ENCODE results near the gene ADD2.

Gene ADD2

GRCh38 chr2:70720124-70720523, 47.9 kb downstream of the ADD2 start:
- no peak for DNase-seq (ENCODE audit: low spot score)

DNA sequence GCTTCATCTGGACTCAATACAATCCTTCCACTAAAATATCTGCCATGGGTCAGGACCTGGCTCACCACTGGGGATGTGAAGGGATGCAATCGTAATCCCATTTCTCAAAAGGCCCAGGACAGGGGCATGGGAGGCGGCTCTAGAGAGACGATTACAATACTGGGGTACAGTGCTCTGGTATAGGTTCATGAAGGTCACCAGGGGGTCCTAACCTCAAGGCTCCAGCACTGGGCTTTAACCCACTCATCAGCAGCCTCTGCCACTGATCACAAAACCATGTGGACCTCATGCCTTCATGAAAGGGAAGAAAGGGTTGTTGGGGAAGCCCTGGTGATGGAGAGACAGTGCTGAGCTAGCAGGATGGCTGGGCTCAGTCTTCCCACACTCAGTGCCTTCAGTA, 48.8 kb downstream of the ADD2 start:
- DNase-seq (ENCODE audit: low spot score), result no peak

DNA sequence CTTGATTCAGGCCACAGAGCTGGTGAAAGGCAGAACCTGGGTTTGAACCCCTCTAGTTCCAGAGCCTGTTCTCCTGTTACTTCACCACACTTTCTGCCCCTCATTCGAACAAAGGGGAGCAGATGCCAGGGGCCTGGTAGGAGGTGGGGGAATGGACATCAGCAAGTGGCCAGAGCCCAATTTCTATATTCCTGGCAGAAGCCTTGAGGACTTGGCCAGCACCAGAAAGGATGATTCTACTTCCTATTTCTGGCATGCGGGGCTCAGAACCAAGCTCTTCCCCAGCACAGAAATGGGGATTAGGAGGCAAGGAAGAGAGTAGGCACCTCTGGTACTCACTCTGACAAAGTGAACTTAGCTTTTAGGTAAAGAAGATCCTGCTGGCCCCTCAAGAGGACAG, 49.3 kb downstream of the ADD2 start:
- DNase-seq (ENCODE audit: low spot score), result no peak

DNA sequence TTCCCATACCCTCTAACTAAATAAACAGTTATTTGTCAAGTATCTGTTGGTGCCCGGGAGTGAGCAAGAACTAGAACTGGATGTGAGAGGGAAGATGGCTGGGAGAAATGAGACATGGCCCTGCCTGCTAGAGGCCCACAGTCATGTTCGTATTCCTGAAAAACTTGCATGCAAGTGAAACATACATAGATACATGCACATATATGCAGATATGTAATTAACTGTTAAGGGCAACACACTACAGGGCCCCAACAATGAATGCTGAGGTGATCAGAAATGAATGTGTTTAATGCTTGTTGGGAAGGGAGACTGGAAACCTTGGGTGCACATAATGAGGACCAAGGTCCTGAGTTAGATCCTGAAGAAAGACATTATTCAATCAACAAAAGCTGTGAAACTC, 49.8 kb downstream of the ADD2 start:
- DNase-seq (ENCODE audit: low spot score), result no peak

DNA sequence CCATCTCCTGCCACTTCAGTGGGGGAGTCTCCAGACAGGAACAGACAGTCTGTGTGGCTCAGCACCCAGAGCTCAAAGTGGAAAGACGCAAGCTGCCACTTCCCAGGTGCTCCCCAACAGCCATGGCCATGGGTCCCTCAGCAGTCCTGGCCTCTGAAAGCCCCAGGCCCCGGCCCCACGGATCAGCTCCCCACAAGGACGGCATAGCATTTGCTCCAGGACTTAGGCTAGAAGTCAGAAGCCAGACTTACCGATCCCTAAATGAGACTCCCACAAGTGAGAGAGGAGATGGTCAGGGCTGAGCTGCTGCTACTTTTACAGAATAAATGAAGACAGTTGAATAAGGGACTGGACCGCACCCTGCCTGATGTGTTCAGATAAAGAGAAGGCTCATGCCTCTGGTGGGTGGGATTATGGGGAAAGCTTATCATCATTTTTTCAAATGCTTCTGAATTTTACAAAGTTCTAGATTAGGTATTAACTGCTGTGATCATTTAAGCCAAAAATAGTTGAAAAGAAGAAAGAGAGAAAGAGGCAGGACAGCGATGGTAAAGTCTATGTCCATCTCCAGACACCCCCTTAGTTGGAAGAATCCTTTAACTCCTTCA, 50.5 kb downstream of the ADD2 start:
- no peak for DNase-seq (ENCODE audit: low spot score)

DNA sequence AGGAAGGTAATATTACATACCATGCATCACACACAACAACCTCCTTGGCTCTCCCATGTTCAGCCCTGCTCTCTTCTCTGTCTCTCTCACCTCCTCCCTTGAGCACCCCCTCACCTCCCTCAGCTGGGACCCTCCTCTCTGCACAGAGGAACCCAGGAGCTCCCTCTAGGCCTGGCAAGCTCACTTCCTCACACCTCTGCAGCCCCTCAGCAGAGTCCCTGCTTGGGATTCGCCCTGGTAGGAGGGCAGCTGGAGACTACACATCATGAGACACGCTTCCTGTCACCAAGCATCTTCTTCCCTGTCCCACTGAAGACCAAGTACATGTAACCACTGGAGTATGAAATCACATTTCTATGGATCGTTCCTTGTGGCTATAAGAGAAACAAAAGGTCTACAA, 51.0 kb downstream of the ADD2 start:
- no peak for DNase-seq (ENCODE audit: low spot score)

GRCh38 chr2:70716131-70716743, 51.8 kb downstream of the ADD2 start:
- no peak for DNase-seq (ENCODE audit: low spot score)

- DNase-seq (ENCODE audit: low spot score), result no peak
These were observed 52.7 kb downstream of the ADD2 start for GRCh38 chr2:70715071-70715985.

DNA sequence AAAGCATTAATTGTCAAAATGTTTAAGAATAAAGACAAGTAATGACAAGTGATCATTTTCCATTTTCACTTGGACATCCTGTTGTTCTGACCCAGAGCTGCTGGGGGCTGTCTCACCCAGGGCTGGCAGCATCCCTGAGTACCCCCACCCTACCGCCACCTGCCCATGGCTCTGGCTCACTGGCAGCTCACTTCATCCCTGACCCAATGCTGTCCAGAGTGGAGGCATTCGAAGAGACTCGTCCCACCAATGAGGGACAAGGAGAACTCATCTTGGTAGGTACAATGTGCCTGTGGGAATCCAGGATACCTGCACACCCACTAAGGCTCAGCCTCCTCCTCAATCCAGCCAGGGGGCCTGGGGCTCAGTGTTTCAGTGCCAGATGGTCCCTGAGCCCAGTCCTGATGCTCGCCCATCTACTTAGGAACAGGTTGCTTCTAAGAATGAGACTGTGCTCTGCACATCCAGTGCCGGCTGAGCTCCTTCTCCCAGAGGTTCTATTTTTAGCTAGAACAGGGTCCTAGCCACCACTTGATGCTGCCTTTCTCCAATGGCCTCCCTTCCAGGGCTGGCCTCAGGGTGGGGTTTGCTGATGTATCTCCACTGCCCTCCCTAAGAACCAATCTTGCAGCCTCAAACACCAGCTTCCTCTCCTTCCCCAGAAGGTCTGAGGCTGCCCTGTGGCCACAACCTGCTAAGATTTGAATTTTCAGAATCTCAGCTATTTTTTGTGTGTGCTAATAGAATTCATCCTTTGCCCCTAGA, 53.7 kb downstream of the ADD2 start:
- DNase-seq (ENCODE audit: low spot score), result no peak

DNA sequence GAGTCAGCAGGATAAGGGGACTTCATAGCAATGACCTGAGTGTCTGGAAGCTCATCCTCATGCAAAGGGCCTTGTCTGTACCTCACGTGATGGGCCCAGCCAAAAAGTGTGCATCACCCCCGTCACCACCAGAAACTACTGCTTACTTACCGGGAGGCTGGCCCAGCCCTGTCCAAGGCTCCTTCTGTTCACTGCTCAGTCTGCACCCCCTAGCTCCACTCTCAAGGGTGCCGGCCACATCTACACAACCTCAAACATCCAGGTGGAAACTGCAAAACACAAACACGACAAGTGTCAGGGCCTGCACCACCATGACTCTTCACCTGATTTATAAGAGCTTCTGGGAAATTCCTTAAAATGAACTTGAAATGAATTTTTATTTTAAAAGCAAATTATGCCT, 55.1 kb downstream of the ADD2 start:
- DNase-seq (ENCODE audit: low spot score), result no peak

DNA sequence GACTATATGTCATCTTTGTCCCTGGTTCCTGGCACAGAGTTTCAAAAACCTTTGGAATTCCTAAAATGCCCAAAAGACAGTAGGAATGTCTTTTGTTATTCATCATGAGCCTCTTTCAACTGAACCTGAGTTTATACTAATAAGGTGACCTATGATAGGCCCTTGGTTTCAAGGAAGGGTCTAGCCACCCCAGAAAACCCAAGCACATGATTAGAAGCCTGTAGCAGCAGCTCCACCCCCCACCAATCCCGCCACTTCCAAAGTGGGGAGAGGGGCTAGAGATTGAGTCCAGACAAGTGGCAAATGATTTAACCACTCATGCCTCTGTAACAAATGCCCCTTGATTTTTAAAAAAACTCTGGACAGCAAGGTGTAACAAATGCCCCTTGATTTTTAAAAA, 56.8 kb downstream of the ADD2 start:
- DNase-seq (ENCODE audit: low spot score), result no peak

DNA sequence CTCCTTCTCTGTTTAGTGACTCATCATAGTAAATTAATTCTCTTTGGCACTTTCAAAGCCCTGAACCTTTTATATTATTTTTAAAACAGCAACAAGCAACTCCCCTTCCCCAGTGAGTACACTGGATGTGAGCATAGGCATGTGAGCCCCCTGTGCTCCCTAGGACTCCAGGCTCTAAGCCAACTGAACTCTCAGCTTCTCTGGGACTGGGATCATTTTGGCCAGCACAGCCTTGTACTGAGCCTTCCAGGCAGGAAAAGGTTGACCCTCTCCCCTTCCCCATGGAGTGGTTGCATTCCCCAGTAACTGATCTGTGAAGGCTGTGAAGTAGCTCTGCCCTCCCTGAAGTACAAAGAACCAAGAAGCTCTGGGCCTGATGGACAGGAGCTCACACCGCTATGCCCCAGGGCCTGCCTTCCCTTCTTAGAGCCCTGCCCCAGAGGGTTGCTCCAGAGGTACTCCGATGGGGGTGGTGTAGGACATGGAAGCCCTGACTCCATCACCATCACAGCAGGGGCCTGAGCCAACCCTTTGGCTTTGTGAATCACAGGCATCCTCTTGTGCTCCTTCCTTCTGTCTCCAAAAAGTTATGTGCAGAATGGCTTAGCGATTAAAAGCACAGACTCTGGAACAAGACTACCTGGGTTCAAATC, 57.8 kb downstream of the ADD2 start:
- DNase-seq (ENCODE audit: low spot score), result no peak

DNA sequence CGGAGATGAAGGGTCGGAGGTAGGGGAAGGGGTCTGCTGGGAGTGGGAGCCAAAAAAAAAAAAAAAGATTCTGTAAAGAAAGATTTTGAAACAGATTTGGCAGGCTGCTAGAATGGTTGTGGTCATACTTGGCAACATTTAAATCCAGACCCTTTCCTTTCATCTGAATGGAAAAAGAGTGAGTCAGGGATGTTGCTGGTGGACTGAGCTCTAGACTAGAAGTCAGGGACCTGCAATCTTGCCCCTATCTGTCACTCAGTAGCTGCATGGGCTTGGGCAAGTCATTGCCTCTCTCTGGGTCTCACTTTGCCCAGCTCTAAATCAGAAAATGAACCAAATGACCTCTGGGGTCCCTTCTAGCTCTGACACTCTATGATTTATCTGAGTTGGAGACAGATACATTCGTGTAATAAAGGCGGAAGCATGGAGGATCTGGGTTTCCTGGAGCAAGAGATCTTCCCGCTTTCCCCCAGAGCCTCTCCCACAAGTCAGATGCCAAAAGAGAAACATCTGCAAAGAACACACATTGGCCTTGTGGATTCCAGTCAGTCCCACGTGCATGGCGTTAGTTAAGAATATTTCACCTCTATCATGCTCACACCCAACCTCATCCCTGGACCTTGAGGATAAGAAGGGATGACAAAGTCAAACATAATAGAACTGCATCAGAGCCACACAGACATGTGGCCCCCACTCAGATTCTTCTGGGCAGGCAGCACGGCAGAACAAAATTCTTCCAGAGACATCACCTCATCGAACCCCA, 58.5 kb downstream of the ADD2 start:
- no peak for DNase-seq (ENCODE audit: low spot score)

DNA sequence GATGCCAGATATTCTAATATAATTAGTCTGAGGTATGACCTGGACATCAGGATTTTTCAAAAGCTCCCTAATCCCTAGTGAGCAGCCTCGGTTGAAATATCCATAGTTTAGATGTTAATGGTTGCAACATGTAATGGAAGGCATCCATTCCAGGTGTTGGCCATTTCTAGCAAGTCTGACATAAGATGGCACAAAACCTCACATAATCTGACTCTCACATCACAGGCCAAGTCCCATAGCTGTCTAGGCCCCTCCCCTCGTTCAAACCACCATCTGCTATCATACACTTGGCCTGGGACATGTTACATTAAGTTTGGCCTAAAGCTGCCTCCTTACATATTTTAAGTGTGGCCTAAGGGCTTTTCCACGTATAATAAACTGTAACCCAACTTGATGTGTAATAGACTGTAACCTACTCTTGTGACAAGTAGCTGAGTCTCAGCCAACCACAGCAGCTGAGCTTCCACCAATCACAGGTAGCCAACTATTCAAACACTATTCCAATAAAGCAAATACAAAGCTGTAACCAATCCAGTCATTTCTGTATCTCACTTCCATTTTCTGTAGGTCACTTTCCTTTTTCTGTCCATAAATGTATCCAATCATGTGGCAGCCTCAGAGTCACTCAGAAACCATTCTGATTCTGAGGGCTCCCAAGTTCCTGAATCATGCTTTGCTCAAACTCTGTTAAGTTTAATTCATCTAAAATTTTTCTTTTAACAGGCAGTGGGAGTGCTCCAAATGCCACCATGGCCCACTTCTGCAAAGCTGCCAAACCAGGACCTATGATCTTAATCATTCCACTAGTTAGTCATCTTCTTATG, 59.4 kb downstream of the ADD2 start:
- no peak for DNase-seq (ENCODE audit: low spot score)

DNA sequence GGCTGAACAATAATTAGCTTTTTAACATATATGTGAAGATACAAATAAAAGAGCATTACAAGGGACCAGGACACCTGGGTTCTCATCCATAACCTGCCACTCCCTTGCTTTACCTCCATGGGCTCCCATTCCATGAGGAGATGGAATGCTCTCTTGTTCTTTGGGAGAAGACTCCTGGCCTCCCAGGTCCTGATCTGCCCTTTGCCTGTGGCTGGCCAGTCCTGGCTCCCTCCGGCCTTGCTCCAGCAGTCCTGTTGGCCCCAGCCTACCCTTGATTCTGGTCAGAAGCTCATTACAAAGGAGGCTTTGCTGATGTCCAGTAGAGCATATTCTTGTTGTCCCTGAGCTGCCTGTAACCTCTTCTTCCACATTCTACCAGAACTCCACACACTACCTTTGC, 60.3 kb downstream of the ADD2 start:
- no peak for DNase-seq (ENCODE audit: low spot score)

- DNase-seq (ENCODE audit: low spot score), result no peak
These were observed 61.8 kb downstream of the ADD2 start for GRCh38 chr2:70706026-70706795.

GRCh38 chr2:70705160-70705850, 62.7 kb downstream of the ADD2 start:
- no peak for DNase-seq (ENCODE audit: low spot score)

GRCh38 chr2:70703900-70704549, 64.0 kb downstream of the ADD2 start:
- no peak for DNase-seq (ENCODE audit: low spot score)

Data from LoVo (cell line).